NCI-H2107 (cell line): ENCODE measurements around the gene CLEC4F.

Experiments used
- DNase-seq: peaks from one replicate; lab custom pipeline; 2025; lab: John Stamatoyannopoulos, UW

Gene CLEC4F

DNA sequence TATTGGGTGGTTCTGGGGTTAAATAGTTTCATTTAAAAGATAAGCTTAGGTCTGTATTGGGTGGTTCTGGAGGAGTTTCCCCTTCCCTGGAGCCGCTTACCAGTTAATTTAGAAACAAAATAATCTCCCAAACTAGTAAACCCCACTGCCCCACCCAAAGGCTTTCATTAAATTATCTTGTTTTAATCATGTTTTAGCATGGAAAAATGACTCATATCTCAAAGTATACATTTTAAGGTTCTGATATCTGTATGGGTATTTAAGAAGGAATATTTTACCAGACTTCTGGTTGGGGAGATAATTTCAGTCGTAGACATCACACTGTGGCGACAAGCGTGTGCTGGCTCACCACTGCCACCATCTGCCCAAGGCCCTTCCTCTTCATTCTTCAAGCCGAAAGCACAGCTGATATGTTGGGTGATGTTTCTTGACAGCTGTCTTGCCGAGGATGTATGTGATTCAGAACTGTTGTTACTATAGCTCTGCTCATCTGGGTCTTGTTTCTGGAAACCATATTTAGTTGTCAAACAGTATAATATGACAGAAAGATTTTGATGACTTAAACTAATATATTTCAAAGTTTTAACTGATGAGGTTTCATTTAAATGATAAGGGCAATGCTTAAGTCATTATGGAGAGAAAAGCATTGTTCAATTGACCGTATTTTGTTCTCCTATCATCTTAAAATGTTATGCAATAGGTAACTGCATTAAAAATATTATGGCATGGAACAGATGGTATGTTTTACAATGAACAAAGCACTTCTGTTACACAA lies 35.1 kb downstream of the CLEC4F start:
- no peak for DNase-seq

DNA sequence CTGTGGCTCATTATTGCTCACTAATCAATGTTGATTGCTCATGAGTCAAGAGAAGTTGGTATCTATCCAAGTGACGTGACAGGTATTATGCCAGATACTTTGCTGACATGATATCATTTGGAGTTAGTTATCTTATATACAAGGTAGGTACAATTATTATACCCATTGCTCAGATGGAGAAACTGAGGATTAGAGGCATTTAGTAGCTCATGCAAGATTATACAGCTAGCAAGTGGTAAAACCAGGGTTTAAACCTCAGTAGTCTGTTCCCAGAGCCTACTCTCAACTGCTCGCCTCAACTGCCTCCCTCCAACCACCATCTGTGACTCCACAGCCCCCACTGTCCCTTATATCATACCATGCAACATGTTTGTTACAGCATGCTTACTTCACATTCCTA lies 36.1 kb downstream of the CLEC4F start:
- no peak for DNase-seq

DNA sequence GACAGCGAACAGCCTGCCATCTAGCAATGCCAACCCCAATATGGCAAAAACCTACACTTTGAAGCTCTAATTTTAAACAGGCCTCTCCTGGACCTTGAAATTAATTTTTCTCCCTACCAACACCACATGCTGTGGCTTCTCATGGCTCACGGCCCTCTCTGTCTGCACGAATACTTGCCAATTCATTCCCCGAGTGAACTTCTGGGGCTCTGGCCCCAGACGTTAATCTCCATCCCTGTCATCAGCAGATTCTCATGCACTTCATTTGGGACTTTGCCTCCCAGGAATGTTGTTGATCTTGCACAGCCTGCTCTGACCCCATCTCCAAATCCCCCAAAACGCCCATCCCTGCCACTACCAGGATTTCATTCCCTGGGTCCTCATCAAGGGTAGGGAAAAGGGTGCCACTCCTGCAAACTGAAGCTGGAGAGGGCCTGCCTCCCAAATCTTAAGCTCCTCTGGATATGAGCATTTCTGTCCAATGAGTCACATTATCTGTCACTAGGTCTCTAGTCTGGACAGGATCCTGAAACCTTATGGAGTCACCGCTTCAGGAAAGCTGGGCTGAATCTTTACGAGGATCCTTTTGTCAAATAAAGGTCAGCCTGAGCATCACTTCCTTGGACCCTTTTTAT lies 40.4 kb downstream of the CLEC4F start:
- no peak for DNase-seq

DNA sequence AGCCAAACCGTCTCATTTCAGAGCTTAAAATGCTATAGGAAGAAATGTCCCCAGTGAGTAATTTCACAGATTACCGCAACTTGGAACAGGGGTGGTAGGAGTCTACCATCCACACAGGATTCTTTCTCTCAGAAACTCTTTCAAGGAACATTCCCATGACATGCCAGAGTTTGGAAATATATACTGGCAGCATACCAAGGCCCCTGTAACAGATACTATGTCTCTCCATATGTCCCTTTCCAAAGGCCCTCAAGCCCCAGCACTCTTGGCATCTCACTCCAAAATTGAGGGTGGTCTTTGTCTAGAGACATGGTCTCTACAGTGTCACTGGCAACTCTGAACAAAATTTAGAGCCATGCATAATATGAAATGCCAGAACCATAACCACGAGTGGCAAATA lies 40.9 kb downstream of the CLEC4F start:
- DNase-seq = no peak

DNA sequence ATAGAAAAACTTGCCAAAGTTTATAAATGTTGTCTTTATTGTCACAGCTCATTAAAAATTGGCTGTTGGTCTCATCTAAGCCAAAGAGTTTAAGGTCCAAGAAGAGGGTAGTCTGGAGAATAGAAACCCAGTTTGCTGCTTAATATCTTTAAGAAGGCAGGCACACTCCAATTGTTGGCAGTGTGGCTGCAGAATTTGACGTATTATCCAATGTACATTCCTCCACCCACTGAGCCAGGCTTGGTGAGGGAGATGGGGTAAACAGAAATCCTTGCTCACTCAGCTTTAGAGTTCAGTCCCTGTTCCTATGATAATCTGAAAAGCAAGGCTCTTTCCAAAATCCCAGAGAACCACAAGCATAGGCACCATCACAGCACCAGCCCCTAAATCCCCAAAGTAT lies 41.7 kb downstream of the CLEC4F start:
- DNase-seq = no peak

DNA sequence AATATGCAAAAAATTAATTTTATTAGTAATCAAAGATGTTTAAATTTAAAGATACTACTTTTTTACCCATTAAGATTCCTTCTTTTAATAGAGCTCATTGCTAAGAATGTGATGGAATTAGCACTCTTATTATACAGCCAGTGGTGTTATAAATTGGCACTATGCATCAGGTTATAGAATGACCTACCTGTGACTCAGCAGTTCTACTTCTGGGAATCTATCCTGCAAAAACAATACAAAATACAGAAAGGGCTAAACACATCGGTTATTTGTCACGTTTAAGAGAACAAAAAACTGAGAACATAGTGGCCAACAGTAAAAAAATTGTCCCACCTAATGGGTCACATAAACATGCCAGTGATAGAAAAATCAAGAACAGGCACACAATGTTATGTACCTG lies 42.9 kb downstream of the CLEC4F start:
- no peak for DNase-seq

DNA sequence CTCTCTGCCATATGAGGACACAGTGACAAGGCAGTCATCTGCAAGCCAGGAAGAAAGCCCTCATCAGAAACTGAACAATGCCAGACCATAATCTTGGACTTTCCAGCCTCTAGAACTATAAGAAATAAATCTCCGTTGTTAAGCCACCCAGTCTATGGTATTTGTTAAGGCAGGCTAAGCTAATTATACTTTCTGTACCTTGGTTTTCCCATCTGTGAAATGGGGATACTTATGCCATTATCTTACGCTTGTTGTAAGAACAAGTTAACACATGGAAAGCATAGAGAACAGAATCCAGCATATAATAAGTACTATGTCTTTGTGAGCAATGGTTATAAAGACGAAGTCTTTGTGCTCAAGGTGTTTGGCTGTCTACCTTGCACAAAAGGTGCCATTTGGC lies 44.1 kb downstream of the CLEC4F start:
- no peak for DNase-seq

DNA sequence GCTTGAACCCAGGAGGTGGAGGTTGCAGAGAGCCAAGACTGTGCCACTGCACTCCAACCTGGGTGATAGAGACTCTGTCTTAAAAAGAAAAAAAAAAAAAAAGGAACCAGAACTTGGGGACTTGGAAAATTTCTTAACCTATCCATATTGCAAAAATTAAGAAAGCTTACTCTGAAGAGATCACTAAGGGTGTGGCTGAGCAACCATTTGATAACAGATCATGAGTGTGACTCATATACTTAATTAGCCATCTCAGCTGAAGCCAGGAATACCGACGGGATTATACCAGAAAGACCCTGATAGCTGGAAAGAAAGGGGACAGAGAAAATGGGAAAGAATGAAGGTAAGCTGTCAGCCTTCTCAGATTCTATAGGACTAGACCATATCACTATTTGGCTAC lies 45.3 kb downstream of the CLEC4F start:
- no peak for DNase-seq

DNA sequence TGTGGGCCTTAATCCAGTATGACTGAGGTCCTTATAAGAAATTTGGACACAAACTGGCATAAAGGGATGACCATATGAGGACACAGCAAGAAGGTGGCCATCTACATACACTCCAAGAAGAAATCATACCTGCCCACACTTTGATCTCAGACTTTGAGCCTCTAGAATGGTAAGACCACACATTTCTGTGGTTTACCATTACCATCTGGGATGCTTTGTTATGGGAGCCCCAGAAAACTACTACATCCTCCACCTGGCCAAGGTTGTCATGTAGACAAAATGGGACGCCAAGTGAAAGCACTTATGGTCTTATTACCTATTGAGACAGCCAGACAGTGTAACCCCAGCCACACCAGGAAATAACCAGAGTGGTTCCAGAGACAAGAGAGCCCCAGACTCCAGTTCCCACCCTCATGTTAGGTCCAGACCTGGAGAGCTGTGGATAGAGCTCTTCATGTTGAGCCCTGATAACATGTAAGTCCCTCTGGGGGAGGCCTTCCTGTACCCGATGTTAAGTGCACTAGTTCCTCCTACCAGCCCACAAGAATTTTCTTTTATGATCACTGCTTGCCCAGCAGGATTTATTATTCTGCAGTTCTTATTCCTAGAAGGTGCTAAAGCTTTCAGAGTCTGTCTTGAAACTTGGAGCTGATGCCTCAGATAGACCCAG lies 47.8 kb downstream of the CLEC4F start:
- no peak for DNase-seq

DNA sequence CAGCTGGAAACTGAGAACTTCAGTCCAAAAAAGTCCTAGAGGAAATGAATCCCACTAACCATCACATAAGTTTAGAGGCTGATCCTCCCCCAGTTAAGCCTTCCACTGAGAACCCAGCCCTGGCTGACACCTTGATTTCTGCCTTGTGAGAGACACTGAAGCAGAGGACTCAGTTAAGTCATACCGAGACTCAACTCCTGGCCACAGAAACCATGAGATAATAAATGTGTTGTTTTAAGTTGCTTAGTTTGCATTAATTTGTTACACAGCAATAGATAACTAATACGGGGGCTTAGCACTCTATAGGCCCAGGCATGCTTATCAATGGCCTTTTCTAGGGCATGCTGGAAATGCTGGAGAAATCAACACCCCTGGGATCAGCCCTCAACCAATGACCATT lies 49.0 kb downstream of the CLEC4F start:
- DNase-seq = no peak

DNA sequence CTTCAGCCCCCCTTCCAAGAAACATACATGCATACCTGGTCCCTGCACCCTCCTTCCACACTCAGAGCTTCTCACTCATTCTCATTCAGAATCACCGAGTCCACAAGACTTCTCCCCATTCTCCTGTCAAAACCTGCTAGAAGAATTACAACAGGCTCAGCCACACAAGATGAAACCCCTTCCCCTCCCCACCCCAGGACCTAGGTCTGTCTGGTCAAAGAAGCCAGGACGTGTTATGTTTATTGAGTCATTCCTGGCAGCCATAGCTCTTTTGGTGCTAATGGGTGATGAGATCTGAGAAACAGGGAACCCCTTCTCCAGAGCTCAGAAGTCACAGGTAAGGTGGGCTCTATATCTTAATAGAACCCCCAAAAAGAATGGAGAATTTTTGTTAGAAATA lies 50.9 kb downstream of the CLEC4F start:
- DNase-seq = no peak

DNA sequence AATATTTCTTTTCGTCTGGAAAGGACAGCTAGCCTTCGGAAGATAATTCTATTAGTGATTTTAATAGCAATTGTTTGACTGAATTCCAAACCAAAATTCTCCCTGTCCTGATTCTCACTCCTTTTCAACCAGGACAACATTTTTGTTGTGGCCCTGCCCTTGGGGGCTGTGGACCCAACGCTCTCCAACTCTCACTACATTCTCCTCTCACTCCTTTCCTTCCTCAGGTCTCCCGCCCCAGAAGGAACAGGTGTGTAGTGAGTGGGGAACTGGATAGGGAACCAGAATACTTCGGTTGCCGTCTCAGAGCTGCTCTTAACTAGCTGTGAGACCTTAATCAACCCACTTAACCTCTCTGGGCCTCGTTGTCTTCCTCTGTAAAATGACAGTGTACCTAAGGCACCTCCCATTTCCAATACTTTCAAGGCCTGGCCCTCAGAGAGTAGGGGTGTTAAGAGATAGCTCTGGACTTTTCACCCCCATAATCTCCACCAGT lies 51.8 kb downstream of the CLEC4F start:
- no peak for DNase-seq

DNA sequence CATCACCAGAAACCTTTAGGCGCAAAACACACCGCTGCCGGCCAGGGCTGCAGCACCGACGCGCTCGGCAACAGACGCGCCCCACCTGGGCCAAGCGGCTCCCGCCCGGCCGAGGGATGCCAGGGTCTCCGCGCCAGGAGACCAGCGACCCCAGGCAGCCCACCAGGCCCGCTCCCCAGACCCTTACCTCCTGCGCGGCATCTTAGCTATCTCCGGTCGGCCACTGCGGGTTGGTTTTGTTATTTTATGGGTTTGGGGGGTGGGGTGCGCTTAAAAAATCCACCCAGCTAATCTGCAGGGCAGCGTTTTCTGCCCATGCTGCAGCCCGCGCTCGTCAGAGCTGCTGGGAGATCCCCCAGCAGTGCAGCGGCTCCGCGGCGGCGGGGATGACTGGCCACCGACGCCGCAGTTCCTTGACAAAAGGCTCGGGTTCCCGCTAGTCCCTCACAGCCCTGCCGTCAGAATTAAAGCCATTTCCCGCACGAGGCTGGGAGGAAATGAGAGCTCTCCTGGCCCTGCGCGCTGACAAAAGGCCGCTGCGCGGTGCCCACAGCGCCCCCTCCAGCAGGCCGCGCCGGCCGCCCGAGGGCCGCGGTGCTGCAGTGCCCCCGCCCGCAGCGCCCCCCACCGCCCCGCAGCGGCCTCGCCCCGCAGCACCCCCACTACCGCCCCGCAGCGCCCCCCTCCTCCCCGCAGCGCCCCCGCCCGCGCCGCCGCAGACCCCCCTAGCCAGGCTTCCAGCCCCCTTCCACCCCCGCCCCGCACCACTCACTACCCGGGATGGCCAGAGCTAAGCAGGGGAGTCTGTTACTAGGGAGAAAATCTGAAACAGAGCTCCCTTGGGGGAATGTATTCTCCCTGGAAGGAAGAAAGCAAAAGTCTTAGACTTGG lies 52.5 kb downstream of the CLEC4F start, which contains the start of gene ADD2:
ADD2 (minus strand) TSS at position 502 of the 891 bp plus-strand sequence. CDS start 61,792 bp downstream, outside the sequence.
- peak; percentile 28 for DNase-seq

DNA sequence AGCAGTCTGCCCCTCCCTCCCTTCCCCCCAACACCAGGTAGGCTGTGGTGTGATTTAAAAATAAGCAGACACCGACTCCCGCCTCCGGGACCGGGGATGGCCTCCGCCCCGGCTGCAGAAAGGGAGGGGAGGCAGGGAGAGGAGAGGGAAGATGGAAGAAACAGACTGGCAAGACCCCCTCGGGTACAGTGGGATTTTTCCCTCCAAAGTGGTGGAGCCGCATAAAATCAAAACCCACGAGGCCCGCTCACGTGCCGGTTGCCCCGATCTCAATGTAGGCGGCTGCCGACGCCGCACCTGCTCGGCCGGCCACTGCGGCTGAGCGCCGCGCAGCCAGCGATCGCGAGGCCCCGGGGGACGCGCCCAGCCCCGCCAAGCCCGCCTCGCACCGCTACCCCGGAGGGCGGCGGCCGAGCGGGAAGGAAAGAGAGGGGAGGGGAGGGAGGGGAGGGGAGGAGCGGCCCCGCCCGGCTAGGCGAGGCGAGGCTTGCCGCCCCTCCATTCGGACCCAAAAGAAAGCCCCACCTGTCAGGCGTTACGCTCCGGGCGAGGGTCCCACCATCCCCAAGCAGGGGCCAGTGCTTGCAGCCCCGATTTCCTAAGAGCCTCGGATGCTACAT lies 53.2 kb downstream of the CLEC4F start:
- DNase-seq = peak; percentile 40

DNA sequence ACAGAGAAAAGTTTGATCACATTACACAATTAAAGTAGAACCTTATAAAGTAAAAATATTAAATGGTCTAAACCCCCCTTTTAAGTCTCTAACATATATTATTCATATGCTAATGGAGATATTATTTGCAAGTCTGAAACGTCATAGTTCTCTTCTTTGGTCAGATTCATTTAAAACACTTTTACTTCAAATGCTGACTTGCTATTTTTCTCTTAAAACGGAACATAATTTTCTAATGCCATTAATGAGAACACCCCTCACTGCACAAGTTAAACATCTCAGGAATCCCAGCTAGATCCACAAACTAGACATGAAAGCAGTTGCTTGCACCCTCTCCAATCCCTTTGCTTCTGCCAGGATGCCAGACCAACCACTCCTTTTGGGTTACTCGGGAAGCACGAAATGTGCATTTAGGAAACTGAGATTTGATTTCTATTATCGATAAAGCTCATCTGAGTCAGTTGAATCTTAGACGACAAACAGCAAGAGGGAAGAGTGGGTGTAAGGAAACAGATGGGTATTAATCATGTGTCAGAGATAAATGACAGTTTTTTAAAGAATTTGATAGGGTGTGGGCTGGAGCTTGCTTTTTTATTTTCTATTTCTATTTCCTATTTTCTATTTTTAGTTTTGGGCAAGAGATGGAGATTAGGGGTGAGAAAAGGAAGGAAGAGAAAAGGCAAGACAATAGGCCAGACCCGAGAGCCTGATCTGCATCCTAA lies 53.9 kb downstream of the CLEC4F start:
- DNase-seq = no peak

DNA sequence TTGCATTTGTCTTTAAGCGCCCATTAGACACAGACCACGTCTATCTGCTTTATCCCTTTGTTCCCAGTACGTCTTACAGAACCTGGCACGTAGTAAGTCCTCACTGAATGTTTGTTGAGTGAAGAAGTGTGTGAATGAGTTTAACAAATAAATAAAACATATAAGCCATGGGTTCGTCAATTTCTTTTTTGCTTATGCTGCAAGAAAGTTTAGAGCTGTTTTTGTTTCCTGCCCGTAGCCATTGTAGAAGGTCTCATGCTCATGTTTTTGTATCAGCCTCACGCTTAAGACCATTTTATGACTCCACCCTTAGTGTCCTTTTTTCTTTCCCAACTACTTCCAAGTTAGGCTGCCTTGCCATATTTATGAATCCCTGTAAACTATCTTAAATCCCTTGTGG lies 54.9 kb downstream of the CLEC4F start:
- DNase-seq = no peak

DNA sequence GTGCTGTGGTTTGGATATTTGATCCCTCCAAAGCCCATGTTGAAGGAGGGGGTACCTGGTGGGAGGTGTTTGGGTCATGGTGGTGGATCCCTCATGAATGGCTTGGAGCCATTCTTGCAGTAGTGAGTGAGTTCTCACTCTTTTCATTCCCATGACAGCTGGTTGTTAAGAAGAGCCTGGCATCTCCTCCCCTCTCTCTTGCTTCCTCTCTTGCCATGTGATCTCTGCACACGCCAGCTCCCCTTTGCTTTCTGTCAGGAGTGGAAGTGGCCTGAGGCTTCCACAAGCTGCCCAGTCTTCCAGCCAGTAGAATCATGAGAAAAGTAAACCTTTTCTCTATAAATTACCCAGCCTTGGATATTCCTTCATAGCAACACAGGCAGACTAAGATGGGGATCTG lies 61.0 kb downstream of the CLEC4F start:
- no peak for DNase-seq
